GM21723 (cell line): ENCODE results near the gene SPTLC1.

Experiments
- ATAC-seq: cut with Tn5 transposase; IDR thresholded peaks from one replicate; pipeline ENCODE4 v1.9.1; 2021; ENCODE audit warnings: mild to moderate bottlenecking, moderate library complexity; ENCODE audit not compliant: unreplicated experiment

The SPTLC1 gene

DNA sequence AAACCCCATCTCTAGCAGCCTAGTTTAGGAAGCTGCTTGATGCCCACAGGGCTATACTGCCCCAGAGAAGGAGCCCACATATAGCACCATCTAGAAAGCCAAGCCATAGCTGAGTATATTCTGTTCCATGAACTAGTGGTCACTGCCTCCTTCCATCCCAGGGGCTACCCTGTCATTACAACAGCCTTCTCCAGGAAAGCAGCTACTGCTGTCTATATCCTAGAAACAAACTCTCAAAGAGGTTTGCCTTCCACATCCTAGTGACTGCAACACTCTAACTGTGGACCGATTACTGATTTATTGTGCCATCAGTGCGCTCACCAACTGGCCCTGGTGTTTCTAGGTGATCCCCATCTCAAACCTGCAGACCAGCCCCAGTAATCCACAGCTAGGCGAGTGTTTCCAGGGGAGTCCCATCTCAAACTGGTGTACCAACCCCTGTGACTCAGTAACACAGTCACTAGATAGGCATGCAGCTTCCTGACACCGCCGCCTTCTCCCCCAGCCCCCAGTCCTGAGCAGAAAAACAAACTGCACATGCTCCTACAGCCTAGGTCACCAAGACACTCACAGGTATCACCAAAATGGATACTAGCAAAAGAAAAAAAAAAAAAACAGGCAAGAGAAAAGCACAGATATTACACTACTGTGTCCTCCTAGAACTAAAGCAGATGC, 14.8 kb downstream of the SPTLC1 start:
- ATAC-seq = no peak

DNA sequence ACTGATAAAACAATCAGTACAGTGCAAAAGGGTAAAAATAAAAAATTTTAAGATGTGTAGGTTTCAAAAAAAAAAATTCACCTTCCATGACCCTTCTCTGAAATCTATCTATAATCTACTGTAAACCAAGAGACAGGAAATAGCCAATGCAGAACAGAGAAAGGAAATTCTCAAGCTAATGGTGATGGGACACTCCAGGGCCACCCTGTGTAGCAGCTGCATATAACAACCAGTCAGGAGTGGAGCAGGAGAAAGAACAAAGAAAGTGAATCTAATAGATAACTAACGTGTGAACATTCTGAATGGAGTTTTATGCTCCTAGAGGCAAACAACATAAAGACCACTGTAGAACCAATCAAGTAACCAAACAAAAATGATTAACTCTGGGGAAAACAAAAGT, 16.6 kb downstream of the SPTLC1 start:
- ATAC-seq = peak; percentile 55

DNA sequence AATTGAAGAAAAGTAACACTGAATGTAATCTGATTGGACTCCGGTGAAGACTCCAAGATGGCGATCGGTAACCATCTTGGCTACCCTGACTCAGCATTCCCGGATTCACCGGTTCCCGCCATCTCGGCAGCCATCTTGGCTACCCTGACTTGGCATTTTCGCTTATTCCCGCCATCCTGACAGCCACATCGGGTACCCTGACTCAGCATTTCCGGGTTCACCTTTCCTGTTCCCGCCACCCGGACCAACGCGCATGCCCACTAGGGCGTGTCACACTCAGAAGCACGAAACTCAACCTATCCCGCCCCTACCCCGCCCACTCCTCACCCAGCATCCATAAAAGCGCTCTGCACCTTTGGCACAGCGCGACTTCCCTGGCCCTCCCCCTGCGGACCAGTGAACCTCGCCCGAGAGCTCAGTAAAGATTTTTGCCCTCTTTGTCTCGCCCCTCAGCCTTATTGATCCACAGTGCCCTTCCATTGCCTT, 17.2 kb downstream of the SPTLC1 start:
- no peak for ATAC-seq

DNA sequence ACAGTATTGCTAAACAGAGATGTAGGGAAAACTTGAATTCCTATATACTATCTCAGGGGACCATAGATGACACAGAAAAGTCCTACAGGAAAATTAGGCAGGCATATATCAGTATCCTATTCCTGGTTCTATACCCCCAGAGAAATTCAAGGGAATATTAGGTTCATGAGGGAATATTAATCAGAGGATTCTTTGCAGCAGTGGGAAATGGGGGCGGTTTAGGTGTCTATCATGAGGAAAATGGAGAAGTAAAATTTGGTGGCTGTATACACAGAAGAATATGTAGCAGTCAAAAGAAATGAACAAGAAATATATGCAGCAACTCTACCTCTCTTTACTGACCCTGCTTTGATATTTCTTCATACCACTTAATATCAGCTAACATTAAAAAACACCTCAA, 20.0 kb downstream of the SPTLC1 start:
- no peak for ATAC-seq

DNA sequence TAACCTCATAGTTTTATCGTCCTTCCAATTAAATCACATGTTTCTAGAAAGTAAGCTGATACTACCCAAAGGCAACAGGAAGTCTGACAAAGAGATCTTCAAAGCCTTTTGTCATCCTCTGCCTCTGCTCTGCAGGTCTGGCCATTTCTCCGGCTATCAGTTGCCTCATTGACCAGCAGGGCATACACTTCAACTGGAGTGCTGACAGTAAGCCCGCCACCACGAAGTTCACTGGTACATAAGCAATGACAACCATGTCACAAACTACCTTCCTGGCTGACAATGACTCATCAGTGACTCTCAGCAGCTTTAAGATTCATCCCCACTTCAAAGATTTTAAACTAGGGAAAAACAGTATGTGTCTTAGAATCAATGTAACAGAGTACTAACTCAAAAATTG, 20.6 kb downstream of the SPTLC1 start:
- no peak for ATAC-seq

DNA sequence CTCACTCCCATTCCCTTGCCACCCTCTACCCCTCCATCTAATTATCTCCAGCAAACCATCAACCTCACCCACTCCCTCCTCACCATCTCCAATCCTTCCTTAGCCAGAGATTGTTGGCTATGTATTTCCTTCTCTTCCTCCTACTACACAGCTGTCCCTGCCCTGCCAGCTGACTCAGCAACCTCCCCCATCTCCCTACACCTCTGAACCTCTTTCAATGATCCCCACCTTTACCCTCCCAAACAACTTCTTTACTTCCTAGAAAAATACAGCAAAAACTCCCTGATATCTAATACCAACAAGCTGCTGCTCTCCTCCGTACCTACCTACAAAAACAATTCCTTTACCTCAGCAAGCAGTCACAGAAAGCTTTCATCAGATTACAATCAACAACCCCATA, 37.3 kb downstream of the SPTLC1 start:
- ATAC-seq = no peak

DNA sequence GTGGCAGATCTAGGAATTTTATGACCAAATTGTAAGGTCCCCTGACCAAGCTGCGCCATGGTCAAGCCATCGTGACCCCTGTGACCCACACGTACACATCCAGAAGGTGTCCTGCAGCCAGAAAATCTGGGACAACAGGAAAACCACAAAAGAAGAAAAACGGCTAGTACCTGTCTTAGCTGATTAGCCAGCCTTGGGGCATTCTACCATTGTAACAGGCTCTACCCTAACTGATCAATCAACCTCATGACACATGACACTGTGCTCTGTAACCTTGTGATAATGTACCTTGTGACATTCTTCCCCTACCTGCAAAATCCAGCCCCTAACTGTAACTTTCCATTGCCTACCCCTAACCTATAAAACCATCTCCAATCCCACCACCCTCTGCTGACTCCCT, 43.6 kb downstream of the SPTLC1 start:
- ATAC-seq = no peak

DNA sequence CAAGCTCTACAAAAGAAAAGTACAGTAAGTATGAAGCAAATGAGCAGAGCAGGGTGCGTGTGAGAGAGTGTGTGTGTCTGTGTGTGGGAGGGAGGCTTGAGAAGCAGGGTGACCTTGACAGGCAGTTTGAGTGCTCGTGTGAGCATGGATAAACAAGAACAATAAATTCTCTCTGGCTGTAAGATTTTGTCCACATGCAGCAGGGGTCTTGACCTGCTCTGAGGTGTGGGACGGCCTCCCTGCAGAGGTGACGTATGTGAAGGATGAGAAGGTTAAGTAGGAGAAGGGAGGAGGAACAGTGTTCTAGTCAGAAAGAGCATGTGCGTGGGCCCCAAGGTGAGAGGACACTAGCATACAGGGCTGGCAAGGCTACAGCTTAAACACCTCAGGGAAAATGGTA, 49.0 kb downstream of the SPTLC1 start:
- ATAC-seq = no peak

DNA sequence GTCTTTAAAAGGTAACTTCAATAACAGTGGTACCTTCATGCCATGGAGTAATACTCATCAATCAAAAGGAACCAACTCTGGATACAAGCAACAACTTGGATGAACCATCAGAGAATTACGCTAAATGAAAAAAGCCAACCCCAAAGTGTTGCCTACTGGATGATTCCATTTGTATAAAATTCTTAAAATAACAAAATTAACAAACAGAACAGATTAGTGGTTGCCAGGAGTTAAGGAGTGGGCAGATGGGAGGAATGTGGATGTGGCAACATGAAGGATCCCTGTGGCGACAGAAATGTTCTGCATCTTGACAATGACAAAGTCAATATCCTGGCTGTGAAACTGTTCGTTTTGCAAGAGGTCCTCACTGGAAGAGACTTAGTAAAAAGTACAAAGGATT, 50.5 kb downstream of the SPTLC1 start:
- no peak for ATAC-seq

DNA sequence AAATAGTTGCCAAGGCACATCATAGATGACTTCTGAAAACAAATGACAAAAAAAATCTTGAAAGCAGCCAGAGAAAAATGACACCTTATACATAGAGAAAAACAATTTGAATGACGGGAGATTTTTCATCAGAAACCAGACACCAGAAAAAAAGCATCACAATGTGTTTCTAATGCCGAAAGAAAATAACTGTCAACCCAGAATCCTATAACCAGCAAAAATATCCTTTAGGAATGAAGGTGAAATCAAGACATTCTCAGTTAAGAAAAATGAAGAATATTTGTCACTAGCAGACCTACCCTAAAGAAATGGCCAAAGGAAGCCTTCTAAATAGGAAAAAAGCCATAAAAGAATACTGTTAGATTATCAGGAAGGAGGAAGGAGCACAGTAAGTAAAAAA, 54.0 kb downstream of the SPTLC1 start:
- ATAC-seq = no peak

DNA sequence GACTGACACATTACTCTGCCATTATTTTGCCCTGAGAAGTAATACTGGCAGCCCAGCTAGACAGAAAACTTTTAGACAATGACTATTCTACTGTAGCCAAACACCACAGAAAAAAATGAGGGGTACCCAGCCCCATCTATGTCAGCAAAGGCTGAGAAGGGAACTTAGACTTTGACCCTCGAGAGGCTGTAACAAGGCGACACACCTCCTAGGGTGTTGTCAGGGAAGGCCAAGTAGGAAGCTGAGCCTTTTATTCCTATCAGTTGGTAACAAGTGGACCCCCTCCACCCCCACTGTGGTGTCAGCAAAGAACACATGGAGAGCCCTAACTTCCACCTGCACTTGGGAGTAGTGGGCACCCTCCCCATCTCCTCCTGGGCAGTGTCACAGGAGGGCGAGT, 55.6 kb downstream of the SPTLC1 start:
- no peak for ATAC-seq

DNA sequence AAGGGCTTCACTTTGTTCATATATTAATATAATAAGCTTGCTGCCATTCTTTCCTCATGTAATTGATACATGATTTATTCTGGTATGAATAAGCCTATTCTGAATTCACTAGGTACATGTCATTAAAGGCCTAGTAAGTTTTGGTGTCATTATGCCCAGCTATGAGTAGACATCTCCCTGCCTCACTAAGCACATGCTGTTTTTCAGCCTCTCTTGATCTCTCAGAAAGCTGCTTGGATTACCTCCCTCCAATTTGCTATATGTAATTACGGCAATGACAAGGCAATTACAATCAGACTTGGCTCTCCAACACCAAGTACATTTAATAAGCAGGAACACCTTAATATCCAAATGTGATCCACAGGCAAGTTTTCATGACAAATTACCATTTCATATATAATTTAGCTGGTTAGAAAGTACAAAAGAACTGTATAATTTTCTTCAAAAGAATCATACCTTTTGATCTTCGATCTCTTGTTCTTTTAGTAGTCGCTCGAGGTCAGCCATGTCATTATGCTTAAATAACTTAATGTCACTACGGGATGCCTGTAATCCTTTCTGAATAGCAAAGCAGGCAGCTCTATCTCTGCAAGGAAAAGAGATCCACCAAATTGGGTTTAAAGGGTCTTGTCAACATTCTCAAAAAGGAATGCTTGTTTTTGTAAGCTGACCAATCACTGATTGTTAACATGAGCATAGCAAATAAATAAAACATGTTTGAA, 56.3 kb downstream of the SPTLC1 start:
- no peak for ATAC-seq

DNA sequence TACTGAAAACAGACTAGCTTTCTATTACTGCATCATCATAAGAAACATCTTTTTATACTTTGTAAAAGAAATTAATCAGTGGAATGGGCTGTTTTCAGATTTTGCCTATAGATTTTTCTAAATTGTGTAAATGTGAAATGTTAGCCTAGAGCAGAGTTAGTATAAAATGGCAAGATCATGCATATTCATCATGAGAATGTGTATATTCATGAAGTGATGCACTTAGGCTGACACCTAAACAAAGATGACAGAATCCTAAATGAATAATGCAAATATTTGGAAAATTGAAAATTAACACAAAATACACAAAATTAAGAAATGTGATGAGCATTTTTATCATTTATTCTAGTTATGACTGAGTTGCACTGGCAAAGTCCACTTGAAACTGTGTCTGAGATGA, 57.2 kb downstream of the SPTLC1 start:
- no peak for ATAC-seq

DNA sequence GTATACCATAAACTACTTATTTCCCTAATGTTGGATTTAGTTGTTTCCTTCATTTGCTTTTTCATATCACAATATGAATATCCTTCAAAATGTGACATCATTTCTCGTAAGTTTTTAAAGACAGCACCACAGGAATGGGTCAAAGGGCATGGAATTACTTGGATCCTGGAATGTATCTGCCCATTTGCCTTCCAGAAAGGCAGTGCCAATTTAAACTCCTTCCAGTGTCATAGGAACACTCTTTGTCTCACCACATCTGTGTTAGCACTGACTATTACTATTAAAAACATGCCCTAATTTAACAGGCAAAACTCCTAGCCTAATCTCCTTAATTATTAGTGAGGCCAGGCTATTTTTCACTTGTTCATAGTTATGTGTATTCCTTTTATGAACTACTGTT, 58.0 kb downstream of the SPTLC1 start:
- no peak for ATAC-seq

DNA sequence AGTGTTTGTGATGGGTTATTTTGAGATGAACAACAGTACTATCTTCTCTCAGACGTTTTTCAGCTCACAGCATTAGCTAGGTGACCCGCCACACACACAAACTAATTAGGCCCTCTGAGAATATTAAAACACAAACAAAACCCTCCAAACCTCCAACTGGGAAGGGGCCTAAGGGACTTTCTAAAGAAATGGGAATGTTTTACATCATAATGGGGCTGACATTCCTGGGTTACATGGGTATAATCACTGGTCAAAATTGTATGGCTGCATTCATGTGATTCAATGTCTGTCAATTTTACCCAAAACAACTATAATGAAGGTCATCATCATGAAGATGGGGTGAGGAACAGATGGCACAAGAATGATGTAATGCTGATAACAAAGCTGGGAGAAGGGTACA, 59.6 kb downstream of the SPTLC1 start:
- no peak for ATAC-seq

DNA sequence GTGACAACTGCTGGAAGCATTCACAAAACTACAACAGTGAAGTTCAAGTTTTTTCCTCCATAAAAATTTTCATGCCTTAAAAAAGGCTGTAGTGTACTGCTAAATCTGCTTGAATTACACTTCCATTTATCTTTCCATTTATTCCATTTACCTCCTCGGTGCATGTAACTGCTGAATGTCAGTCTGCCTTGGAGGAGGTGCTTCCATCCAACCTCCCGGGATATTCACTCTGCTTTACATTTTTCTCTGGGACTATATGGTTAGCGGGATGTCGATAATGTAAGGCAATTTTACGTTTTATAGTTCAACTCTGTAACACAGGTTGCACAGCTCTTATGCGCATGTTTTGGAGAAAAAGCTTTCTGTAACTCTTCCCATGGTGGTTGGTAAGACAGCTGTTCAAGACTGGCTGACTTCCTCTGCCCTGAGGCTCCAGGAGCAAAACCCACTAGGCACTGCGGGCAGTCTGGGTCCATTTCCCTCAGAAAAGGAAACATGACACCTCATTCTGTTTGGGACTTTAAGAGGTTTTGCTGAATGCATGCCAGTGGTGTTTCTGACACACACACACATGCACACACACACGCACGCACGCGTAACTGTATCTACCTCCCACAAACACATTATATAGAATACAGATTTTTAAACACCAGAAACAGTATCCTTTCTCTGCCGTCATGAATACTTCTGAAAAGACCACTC, 66.1 kb downstream of the SPTLC1 start:
- no peak for ATAC-seq

DNA sequence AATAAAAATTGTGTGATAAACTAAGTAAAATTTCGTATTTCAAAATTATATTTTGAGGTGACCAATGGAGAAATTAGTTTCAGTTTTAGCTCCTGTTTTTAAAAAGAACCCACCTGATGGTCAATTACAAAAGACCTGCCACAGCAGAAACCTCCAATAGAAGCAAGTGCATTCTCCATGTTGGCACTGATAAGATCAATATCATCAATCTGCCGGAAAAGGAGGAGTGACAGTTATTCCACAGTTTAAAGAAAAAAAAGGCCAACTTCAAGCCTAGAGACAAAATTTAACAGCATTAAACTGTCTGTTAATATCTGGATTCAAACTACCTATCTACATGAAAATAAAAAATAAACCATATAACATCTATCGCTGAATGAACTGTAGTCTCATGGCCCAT, 67.7 kb downstream of the SPTLC1 start:
- ATAC-seq = no peak

DNA sequence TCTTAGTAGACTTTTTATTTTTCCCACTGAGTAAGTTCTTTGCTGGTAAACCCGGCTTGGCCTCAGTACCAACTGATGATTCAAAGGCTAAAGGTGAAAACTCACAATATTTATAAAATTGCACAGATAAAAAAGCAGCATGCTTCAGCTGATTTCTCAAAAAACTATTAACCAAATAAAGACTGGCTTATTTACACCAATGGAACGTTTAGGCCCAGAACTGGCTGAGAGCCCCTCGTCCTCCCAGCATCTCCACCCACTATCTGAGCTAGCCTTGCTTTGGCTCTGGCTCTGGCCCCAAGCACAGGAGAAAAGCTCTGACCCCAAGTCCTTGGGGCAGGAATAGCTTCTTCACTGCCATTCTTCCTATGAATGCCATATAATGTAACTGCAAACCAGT, 68.5 kb downstream of the SPTLC1 start:
- ATAC-seq = no peak

DNA sequence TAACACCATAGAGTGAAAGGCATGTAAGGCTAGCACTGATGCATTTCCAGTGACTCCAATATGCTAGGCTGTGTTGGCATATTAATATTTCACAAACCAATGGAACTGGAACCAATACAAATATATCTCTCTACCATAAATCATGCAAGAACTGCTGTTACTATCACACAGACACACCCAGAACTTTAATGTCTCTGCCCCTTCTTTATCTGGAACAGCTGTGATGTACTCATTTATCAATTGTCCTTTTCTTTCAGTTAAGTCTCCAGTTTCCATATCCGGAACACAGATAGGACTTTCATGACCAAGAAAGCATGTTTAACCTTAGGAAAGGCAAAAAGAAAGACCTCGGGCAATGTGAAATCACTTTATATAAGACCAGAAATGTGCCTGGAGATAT, 70.3 kb downstream of the SPTLC1 start:
- ATAC-seq = no peak

DNA sequence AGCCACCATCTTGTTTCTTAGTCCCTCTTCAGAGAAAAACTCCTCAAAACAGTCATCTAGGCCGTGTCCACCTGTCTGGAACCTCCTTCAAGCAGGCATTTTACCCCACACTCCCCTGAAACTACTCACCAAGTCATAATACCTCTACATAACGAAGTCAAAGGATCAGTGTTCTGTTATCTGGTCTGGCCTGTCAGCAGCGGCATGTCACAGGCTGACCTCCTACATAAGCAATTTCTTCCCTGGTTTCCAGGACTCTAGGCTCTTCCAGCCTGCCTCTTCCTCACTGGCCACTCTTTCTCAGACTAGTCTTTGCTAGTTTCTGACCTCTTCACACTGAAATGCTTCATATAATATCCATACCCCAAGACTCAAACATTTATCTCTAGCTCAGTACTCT, 72.2 kb downstream of the SPTLC1 start:
- ATAC-seq = no peak

DNA sequence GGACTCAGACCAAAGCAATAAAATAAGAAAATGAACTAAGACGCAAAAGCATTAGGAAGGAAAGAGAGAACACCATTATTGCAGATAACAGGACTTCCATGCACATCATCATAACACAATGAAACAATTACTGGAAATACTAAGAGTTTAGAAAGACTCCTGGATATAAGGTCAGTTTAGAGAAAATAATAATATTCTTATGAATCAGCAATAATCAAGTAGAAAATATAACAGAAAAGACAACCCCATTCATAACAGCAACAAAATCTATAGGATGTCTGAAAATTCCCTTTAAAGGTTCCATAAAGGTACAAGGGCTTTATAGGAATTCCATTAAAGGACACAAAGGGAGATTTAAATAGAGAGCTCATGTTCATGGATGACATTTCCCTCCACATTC, 73.0 kb downstream of the SPTLC1 start:
- no peak for ATAC-seq

DNA sequence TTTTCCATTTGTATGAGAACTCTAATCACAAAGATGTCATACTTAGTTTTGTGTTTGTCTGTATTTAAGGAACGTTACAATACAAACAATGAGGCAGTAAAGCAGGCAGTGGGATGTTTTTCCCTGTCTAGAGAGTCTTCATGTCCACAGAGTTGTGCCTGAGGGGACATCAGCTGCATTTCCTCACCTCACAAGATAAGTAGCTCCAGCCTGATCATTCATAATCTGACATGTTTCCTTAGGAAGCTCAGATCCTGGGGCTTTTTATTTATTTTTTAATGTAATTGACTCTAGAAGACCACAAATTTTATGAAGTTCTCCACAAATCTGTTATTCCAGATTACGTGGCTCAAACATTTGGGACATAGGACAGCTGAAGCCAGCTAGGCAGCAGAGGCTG, 78.5 kb downstream of the SPTLC1 start:
- ATAC-seq = no peak
